Type B pancreatic cell (in vitro differentiated cells): ENCODE results near the gene MEIOSIN. TPM values are rescaled to one million over a fixed set of nuclear protein-coding genes. Genes with fewer than 3 reads are reported as not detected.
A peak's percentile ranks its signal among the peaks of the same experiment; 100 is the strongest.

Experiments used
- DNase-seq: peaks from one replicate; pipeline ENCODE4 v3.0.0; 2021; ENCODE audit warnings: mixed read lengths; ENCODE audit not compliant: unreplicated experiment; ENCODE audit errors: extremely low spot score
- H3K27ac Mint-ChIP-seq: 2 replicates; pipeline ENCODE4 v1.8.0; 2021; ENCODE audit warnings: mild to moderate bottlenecking, mixed read lengths
- H3K27me3 Mint-ChIP-seq: 2 replicates; pipeline ENCODE4 v1.8.0; 2021; ENCODE audit warnings: mixed read lengths
- H3K36me3 Mint-ChIP-seq: 2 replicates; pipeline ENCODE4 v1.8.0; 2021; ENCODE audit warnings: mixed read lengths
- H3K4me1 Mint-ChIP-seq: one replicate; pipeline ENCODE4 v1.8.0; 2021; ENCODE audit warnings: mixed read lengths; ENCODE audit not compliant: unreplicated experiment
- H3K4me3 Mint-ChIP-seq: 2 replicates; pipeline ENCODE4 v1.8.0; 2021; ENCODE audit warnings: mild to moderate bottlenecking, mixed read lengths
- H3K9me3 Mint-ChIP-seq: 2 replicates; pipeline ENCODE4 v1.8.0; 2021; ENCODE audit warnings: mixed read lengths
- total RNA-seq: library from RNA; stranded (reverse); gene quantifications from 2 replicates; pipeline ENCODE4 v1.2.1, GENCODE V29; 2021; ENCODE audit warnings: low replicate concordance
- TF ChIP-seq, protein P1 (sequence below): fragments of 200-600 bp; sonication (generic); conservative IDR thresholded peaks from 2 replicates; pipeline ENCODE4 v1.5.0; 2021; ENCODE audit warnings: antibody characterized with exemption, mild to moderate bottlenecking

The MEIOSIN gene
- total RNA-seq, 1 donor from 2014 or later, result not detected

DNA sequence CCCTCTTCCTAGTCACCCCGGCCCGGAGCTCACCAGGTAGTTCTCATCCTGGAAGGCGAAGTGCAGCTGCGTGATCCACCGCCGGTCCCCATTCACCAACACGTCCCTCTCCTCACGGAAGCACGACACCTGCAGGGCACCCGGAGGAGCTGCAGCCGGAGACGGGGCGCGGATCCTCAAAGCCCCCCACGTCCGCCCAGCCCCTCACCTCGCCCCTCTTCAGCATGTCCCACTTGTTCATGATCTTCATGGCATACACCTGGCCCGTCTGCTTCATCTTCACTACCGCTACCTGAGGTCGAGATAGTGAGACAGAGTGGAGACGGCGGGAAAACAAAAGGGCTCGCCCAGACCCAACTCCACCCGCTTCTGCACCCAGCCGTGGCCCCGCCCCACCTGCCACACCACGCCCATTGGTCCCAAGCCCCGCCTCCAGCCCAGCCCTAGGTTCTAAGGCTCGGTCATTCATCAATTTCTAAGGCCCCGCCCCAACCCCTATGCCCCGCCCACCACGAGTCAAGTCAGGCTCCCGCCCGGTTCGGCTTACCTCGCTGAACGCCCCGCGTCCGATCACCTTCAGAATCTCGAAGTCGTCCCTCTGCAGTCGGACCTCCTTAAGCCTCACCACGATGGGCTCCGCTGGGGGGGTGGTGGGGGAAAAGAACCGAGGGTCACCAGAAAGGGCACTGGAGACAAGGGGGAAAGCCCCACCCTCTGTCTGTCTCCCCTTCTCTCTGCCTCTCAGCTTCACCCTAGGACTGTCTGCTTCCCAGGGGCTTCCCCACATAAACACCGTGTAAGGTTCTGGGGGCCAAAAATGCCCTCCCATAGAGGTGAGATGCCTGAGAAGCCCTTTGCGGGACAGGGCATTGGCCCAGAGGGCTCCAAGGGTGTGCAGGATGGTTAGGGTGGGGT lies 46.2 kb downstream of the MEIOSIN start:
- Mint-ChIP-seq H3K4me1 (peaks cover 20% of the 10 kb centered on the region), H3K9me3 (no peaks in the 10 kb centered on the region), H3K27ac (peak overlapping the region; percentile 81), H3K27me3 (no peaks in the 10 kb centered on the region), H3K36me3 (peaks cover 11% of the 10 kb centered on the region), H3K4me3 (peak overlapping the region; percentile 85)
- TF ChIP-seq, protein P1, sequence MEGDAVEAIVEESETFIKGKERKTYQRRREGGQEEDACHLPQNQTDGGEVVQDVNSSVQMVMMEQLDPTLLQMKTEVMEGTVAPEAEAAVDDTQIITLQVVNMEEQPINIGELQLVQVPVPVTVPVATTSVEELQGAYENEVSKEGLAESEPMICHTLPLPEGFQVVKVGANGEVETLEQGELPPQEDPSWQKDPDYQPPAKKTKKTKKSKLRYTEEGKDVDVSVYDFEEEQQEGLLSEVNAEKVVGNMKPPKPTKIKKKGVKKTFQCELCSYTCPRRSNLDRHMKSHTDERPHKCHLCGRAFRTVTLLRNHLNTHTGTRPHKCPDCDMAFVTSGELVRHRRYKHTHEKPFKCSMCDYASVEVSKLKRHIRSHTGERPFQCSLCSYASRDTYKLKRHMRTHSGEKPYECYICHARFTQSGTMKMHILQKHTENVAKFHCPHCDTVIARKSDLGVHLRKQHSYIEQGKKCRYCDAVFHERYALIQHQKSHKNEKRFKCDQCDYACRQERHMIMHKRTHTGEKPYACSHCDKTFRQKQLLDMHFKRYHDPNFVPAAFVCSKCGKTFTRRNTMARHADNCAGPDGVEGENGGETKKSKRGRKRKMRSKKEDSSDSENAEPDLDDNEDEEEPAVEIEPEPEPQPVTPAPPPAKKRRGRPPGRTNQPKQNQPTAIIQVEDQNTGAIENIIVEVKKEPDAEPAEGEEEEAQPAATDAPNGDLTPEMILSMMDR, result peak; percentile 77
- DNase-seq, result peak; percentile 89

DNA sequence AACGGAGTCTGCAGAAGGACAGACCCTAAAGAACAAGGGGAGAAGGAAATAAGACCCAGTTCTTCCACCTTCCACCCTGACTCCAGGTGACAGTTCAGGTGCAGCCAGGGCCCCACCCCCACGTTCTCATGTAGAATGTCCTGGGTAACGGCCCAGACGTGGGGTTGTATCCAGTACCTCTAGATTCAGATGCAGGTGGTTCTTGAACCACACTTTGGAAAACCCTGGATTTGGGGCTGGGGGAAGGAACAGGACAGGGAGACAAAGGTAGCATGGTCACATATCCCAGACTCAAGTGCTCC lies 46.9 kb downstream of the MEIOSIN start:
- TF ChIP-seq, protein P1, result no peak
- Mint-ChIP-seq H3K4me3 (no peak overlapping the region), H3K36me3 (peaks cover 11% of the 10 kb centered on the region), H3K4me1 (peaks cover 20% of the 10 kb centered on the region), H3K9me3 (no peaks in the 10 kb centered on the region), H3K27me3 (no peaks in the 10 kb centered on the region), H3K27ac (no peak overlapping the region)
- DNase-seq, result no peak

DNA sequence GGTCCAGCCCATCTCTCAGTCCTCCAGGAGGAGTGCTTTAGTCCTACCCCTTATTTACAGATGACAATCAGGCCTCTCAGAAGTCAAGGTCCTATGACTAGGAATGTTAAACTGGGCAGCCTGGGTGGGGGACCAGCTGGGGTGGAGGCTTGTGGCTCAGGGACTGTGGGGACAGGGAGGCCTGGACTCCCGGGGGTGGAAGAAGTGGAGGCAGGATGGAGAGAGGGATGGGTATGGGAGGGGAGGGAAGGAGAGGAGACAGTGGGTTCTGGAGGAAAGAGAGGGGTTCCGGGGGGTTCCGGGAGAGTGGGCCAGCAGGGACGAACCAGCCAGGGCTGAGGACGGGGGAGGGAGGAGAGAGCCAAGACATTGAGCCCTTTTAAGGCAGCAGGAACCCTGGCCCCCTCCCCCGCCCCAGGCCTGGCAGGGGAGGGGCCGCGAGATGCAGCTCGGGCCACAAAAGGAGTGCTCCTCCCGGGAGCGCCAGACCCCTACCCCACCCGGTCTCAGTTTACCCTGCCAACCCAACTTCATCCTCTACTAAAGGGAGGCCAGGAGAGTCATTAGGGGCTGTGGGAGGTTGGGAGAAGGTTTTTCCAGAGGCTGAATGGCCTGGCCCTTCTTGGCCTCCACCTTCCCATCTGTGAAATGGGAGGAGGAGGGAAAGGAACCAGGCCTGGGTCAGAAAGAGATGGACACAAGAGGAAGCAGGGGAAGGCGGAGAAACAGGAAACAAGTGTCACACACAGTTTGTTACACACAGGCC lies 47.4 kb downstream of the MEIOSIN start:
- TF ChIP-seq, protein P1, result no peak
- no peak for DNase-seq
- Mint-ChIP-seq H3K9me3 (no peaks in the 10 kb centered on the region), H3K4me3 (peak overlapping the region; percentile 23), H3K27ac (no peak overlapping the region), H3K4me1 (peaks cover 20% of the 10 kb centered on the region), H3K27me3 (no peaks in the 10 kb centered on the region), H3K36me3 (peaks cover 11% of the 10 kb centered on the region)

DNA sequence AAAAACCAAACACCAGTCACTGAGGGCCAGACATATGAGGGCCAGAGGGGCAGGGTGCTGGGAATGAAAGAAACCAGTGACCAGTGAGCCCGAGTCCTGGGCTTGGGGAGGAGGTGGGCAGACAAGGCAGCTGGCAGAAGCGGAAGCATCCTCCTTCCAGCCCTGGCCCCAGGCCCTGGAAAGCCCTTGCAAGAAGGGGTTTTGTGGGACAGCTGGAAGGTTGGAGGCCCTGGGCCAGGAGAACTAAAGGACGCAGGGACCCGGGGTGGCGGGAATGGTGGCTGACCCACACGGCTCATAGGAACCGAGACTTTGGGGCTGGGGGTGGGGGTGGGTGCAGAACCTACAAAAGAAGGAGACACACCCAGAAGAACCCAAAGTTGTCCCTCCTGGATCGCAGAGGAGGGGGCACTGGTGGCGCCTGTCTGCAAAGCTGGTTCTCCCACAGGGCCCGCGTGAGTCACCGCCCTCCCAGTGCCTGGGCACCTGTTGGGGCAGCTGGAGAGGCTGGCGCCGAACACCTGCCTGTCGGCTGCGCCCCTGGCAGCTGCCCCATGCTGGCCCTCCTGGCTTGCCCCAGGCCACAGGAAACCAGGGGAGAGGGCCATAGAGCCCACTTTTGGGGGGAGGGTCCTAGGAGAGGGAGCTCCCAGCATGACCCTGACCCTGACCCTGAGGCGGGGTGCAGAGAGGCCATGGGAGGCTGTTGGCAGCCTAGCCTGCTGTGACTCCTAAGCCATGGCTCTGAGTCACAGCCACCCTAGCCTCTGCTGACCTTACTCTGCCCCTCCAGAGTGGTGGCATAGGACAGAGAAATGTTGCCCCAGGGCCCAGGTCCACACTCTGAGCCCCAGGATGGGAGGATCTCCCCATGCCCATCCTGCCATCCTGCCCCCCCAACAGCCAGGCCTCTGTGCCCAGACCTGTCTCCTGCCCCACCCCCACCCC lies 48.2 kb downstream of the MEIOSIN start:
- Mint-ChIP-seq H3K4me3 (peak overlapping the region; percentile 23), H3K27me3 (no peaks in the 10 kb centered on the region), H3K36me3 (peaks cover 11% of the 10 kb centered on the region), H3K9me3 (no peaks in the 10 kb centered on the region), H3K4me1 (peaks cover 20% of the 10 kb centered on the region), H3K27ac (no peak overlapping the region)
- TF ChIP-seq, protein P1, result no peak
- no peak for DNase-seq

DNA sequence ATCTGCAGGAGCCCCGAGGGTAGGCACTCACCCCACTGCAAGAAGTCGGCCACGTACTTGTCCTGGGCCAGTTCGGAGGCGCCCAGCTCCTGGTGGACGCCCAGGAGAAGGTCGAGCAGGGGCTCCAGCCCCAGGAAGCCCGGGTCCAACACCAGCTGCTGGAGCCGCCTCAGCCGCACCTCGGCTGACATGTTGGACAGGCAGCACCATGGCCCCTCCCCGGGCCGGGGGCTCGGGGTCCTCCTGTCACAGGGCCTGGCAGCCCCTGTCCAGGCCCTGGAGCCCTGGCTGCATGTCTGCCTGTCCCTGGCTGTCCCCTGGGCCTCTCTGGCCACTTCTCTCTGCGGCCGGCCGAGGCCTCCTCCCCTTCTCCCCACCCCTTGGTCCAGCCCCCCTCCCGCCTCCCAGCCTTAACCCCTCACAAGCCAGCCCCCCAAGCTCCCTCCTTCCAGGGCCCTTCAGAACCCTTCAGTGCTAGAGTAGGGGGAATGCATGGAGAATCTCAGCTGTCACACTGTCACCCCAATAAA lies 49.0 kb downstream of the MEIOSIN start, which contains the start of gene DMPK:
DMPK (minus strand) TSS at position 329 of the 530 bp plus-strand sequence; CDS start at position 191, 138 bp downstream.
- no peak for DNase-seq
- Mint-ChIP-seq H3K36me3 (peaks cover 7% of the 10 kb centered on the region), H3K27me3 (no peaks in the 10 kb centered on the region), H3K4me3 (no peak within 1 kb of the TSS), H3K9me3 (no peaks in the 10 kb centered on the region), H3K27ac (peak within 1 kb of the TSS; percentile 21), H3K4me1 (peaks cover 20% of the 10 kb centered on the region)
- TF ChIP-seq, protein P1, result no peak
